Ectodermal cell (in vitro differentiated cells): ENCODE measurements around the gene GATAD2A.

ENCODE experiments used
- H3K27ac ChIP-seq: 2 replicates; pipeline ENCODE4 v1.7.0; 2013; ENCODE audit warnings: mild to moderate bottlenecking, low read depth, low read length; ENCODE audit not compliant: insufficient read depth, poor library complexity, severe bottlenecking
- H3K27me3 ChIP-seq: 2 replicates; pipeline ENCODE4 v1.7.0; 2013; ENCODE audit warnings: mild to moderate bottlenecking, low read length; ENCODE audit not compliant: insufficient read depth, control insufficient read depth, poor library complexity, severe bottlenecking
- H3K36me3 ChIP-seq: one replicate; pipeline ENCODE4 v1.7.0; 2013; ENCODE audit warnings: low read length; ENCODE audit not compliant: control insufficient read depth, insufficient read depth
- H3K4me1 ChIP-seq: one replicate; pipeline ENCODE4 v1.7.0; 2013; ENCODE audit warnings: low read length; ENCODE audit not compliant: control insufficient read depth, insufficient read depth
- H3K4me3 ChIP-seq: 2 replicates; pipeline ENCODE4 v1.7.0; 2013; ENCODE audit warnings: low read depth, low read length, control low read depth; ENCODE audit not compliant: insufficient read depth
- H3K9me3 ChIP-seq: 2 replicates; pipeline ENCODE4 v1.7.0; 2013; ENCODE audit warnings: mild to moderate bottlenecking, low read length, moderate library complexity; ENCODE audit not compliant: control insufficient read depth
- WGBS, 2 experiments: methylation state at CpG; one replicate each; pipeline ENCODE4 v1.1.7; 2013; ENCODE audit warnings: missing lambda C conversion rate in 2 of 2; 5-methylcytosine and 5-hydroxymethylcytosine counted together

The GATAD2A gene

DNA sequence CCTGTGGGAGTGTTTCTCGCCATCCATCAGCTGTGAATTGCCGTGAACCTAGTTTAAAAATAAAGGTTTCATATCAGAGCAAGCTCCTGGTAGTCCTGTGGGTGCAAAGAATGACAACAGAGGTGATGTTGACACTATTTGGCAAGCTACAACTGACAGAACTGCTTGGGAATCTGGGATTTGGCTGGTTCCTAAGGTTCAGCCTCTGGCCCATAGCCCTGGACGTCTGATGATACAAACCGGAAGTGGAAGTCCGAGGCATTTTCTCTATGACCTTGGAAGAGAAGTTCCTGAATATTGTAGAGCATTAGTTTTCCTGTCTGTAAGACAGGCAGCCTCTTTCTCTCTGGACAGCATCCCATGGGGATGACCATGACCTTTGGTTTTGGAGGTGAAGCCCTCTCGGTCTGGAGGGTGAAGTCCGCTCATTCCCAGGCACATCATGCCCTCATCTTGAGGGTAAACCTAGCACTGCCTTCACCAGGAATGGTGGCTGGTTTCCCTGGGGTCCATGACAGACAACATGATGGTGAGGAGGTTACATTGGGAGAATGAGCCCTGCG, 29.1 kb downstream of the GATAD2A start:
- Histone ChIP-seq H3K27me3 (no peaks in the 10 kb centered on the region), H3K4me3 (no peak overlapping the region), H3K9me3 (no peaks in the 10 kb centered on the region), H3K4me1 (peaks cover 13% of the 10 kb centered on the region), H3K36me3 (no peaks in the 10 kb centered on the region), H3K27ac (no peak overlapping the region)
- WGBS, 2 experiments = 94 to 95% methylated on average over 8 of the region's 8 CpGs

DNA sequence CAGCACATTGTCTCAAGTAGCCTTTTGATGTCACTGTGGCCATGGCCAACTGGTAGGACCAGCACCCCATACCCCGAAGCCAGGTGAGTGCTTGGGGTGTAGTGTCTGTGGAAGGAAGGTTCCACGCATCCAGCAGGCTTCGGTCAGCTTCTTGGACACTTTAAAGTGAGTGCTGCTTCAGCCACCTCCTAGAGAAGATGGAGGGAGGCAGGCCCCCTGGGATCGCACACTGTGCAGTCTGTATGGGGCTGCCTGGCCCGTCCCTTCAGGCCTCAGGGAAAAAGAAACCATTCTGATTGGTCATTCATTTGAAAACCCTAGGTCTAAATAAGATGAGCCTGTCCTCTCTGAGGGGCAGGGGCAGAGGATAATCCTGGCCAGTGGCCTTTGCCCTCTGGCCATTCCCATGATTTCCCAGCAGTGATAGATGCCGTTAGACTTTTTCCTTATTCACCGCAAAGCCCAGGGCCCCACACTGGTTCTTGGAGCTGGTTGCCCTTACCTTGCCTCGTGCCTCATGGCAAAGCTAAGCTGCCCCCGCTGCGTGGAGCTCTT, 30.7 kb downstream of the GATAD2A start:
- no peak overlapping the region for H3K4me3 ChIP-seq
- H3K36me3 ChIP-seq = no peaks in the 10 kb centered on the region
- no peaks in the 10 kb centered on the region for H3K27me3 ChIP-seq
- no peaks in the 10 kb centered on the region for H3K9me3 ChIP-seq
- H3K27ac ChIP-seq = peak overlapping the region; percentile 16
- H3K4me1 ChIP-seq = peaks cover 13% of the 10 kb centered on the region
- WGBS, 2 experiments = 85 to 90% methylated on average over 10 of the region's 10 CpGs

DNA sequence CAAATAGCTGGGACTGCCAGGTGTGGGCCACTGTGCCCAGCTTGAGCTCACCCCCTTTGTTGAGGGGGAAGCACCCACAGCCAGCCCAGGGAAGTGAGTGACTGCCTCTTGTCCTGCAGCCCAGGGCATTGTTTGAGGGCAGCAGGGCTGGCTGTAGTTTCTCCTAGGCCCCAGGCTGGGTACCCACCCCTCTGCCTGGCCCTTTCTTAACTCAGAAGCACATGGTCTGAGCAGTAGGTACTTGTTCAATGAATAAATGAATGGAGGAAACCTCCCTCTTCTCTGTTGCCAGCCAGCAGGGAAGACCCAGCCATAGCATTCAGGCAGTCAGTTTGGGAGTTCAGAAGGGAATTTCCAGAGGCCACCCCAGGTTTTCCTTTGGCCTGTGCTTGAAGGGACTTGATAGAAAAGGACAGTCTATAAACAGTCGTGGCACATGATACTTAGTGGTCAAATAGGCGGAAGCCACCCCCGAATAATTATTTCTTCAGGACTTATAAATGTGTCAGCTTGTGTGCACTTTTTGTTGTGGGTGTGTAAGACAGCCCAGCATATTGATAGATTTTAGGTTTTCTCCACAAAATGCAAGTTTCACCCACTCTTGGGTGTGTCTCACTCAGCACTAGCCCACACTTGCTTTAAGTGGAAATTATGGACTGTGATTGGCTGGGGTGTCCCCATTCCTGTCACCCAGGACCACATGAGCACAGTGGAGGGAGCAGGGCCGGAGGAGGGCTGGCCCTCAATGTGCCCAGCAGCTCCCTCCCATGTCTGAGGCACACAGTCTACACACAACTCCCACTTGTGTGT, 33.1 kb downstream of the GATAD2A start:
- H3K4me3 ChIP-seq = no peak overlapping the region
- H3K27ac ChIP-seq = no peak overlapping the region
- H3K4me1 ChIP-seq = peaks cover 13% of the 10 kb centered on the region
- 95 to 96% methylated on average over 4 of the region's 4 CpGs for WGBS, 2 experiments
- no peaks in the 10 kb centered on the region for H3K36me3 ChIP-seq
- H3K9me3 ChIP-seq = no peaks in the 10 kb centered on the region
- no peaks in the 10 kb centered on the region for H3K27me3 ChIP-seq

DNA sequence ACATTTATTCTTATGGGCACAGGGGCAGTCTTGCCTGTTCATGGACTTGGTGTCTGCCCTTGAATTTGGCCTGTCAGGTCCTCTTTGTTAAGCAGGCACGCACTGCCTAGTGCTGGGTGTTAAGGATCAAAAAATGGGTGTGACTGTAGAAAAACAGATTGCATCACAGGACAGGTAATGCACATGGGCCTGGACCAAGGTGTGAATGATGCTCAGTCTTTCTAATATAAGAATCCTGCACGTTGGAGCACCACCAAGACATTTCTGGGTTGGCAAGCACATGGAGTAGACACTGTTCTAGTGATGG, 33.7 kb downstream of the GATAD2A start:
- no peak overlapping the region for H3K4me3 ChIP-seq
- no peaks in the 10 kb centered on the region for H3K9me3 ChIP-seq
- WGBS, 2 experiments = 94 to 95% methylated on average over 2 of the region's 2 CpGs
- H3K36me3 ChIP-seq = no peaks in the 10 kb centered on the region
- no peaks in the 10 kb centered on the region for H3K27me3 ChIP-seq
- no peak overlapping the region for H3K27ac ChIP-seq
- H3K4me1 ChIP-seq = peaks cover 13% of the 10 kb centered on the region

DNA sequence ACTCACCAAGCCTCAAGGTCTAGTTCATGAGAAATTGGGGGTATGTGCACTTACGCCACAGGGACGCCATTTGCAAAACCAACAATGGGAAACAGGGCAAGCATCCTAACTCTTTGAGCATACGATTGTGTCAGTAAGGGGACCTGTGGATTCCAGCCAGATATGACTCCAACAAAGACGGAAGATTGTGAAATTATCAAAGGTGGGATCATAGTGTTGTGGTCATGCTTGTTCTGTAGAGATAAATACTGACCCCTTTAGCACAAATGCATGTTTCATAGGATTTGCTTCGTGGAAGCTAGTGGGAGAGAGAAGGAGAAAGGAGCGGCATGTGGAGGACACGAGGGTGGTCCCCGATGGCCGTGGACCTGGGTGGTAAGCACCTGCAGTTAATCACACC, 37.8 kb downstream of the GATAD2A start:
- Histone ChIP-seq H3K9me3 (no peaks in the 10 kb centered on the region), H3K27me3 (no peaks in the 10 kb centered on the region), H3K4me1 (peaks cover 12% of the 10 kb centered on the region), H3K27ac (no peak overlapping the region), H3K36me3 (no peaks in the 10 kb centered on the region), H3K4me3 (no peak overlapping the region)
- 96 to 97% methylated on average over 6 to 9 of the region's 9 CpGs for WGBS, 2 experiments

DNA sequence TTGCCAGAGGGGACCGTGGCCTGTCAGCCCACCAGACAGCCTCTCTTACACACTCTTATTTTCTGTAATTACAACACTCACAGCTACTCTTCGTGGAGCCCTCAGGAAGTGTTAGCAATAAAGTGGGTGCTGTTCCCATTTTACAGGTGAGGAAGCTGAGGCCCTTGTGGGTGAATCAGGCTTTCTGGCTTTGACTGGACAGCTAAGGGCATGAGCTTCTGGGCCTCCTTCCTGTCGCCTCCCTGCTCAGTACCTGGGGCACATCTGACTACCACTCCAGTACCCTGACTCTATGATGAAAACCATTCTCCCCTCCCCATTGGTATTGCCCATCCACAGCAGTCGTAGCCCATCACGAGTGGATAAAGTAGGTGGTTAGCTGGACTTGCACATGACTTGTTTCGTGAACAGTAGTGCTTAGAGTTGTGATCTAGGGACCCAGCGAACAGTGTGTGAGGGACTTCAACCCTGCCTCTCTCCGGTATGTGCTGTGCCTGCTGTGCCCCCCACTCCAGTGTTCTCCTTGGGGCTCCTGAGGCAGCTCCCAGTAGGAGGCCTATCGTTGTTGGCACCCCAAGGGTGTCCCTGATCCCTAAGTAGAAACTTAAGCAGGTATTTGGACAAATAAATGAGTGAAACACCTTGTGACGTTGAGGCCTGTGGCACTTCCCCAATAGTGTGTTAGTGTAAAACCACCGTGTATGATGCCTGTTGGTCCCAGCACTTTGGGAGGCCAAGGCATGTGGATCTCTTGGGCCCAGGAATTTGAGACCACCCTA, 38.6 kb downstream of the GATAD2A start:
- H3K4me3 ChIP-seq = no peak overlapping the region
- no peaks in the 10 kb centered on the region for H3K36me3 ChIP-seq
- H3K9me3 ChIP-seq = no peaks in the 10 kb centered on the region
- no peak overlapping the region for H3K27ac ChIP-seq
- peaks cover 14% of the 10 kb centered on the region for H3K4me1 ChIP-seq
- H3K27me3 ChIP-seq = no peaks in the 10 kb centered on the region
- 93 to 94% methylated on average over 11 of the region's 11 CpGs for WGBS, 2 experiments

DNA sequence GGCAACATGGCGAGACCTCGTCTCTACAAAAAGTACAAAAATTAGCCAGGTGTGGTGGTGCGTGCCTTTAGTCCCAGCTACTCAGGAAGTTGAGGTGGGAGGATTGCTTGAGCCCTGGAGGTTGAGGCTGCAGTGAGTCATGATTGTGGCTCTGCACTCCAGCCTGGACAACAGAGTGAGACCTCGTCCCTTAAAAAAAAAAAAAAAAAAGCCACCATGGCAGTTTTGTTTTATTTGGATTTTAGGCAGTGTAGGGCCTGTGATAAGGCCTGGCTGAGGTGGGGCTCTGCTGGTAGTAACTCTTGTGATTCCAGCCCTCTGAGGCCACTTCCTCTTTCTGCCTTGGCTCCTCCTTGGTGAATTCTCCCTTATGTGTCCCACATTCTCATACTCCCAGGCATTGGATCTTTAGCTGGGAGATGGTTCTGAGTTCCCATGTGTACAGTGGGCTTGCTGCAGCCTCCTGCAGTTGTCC, 39.2 kb downstream of the GATAD2A start:
- Histone ChIP-seq H3K36me3 (no peaks in the 10 kb centered on the region), H3K27me3 (no peaks in the 10 kb centered on the region), H3K4me3 (no peak overlapping the region), H3K9me3 (no peaks in the 10 kb centered on the region), H3K4me1 (peaks cover 14% of the 10 kb centered on the region), H3K27ac (no peak overlapping the region)
- 90 to 95% methylated on average over 4 of the region's 4 CpGs for WGBS, 2 experiments

DNA sequence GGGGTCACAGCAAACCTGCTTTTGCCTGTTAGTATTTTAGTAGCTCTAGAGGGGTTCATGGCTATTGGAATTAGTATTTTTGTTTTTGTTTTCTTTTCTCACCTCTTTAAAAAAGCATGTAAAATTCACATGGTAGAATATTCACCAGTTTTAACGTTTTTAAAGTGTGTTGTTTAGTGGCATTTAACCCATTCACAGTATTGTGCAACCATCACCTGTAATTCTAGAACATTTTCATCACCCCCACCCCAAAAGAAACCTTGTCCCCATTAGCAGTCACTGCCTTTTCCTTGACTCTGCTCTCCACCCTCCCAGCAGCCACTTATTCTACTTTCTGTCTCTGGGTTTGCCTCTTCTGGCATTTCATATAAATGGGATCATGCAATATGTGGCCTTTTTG, 39.8 kb downstream of the GATAD2A start:
- no peaks in the 10 kb centered on the region for H3K27me3 ChIP-seq
- no peak overlapping the region for H3K27ac ChIP-seq
- WGBS, 2 experiments = 100% methylated on average over 1 of the region's 1 CpG; no CpG with 5 or more reads in 1 of the 2 experiments
- H3K9me3 ChIP-seq = no peaks in the 10 kb centered on the region
- H3K4me1 ChIP-seq = peaks cover 14% of the 10 kb centered on the region
- H3K4me3 ChIP-seq = no peak overlapping the region
- no peaks in the 10 kb centered on the region for H3K36me3 ChIP-seq

DNA sequence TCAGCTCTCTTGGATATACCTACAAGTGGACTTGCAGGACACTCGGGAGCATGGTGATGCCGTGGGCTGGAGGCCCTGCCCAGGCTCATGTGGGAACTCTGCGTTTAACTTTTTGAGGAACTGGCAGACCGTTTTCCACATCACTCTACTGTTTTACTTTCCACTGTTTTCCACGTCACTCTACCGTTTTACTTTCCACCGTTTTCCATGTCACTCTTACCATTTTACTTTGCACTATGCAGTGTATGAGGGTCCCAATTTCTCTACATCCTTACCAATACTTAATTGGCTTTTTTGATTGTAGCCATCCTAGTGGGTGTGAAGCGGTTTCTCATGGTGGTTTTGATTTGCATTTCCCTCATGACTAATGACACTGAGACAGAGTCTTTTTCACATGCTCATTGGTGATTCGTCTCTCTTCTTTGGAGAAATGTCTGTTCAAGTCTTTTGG, 40.5 kb downstream of the GATAD2A start:
- H3K27me3 ChIP-seq = no peaks in the 10 kb centered on the region
- peaks cover 14% of the 10 kb centered on the region for H3K4me1 ChIP-seq
- H3K36me3 ChIP-seq = no peaks in the 10 kb centered on the region
- no peaks in the 10 kb centered on the region for H3K9me3 ChIP-seq
- no peak overlapping the region for H3K27ac ChIP-seq
- no peak overlapping the region for H3K4me3 ChIP-seq
- WGBS, 2 experiments = 90 to 92% methylated on average over 9 of the region's 9 CpGs
